Activated naive CD4-positive, alpha-beta T cell treated with Interleukin-2 at 50 U/mL for 16 hours (primary cell): ENCODE measurements around the gene ESR1.
"Not testable (repeated sequence)": the region's sequence is repeated elsewhere in the genome, so short reads cannot be mapped to it uniquely, and the experiment has no call there.

Experiments
- DNase-seq: peaks from one replicate; pipeline ENCODE4 v3.0.0-alpha.2; 2020

ESR1 gene

DNA sequence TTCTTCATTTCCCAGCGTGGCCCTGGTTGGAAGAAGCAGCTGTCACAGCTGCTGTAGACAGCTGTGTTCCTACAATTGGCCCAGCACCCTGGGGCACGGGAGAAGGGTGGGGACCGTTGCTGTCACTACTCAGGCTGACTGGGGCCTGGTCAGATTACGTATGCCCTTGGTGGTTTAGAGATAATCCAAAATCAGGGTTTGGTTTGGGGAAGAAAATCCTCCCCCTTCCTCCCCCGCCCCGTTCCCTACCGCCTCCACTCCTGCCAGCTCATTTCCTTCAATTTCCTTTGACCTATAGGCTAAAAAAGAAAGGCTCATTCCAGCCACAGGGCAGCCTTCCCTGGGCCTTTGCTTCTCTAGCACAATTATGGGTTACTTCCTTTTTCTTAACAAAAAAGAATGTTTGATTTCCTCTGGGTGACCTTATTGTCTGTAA, 292.7 kb downstream of the ESR1 start:
- no peak for DNase-seq

- DNase-seq = no peak
Observed at GRCh38 chr6:152107973-152108372, 300.5 kb downstream of the ESR1 start.

GRCh38 chr6:152110886-152111820, 303.7 kb downstream of the ESR1 start:
- no peak for DNase-seq

- DNase-seq = no peak
Observed at GRCh38 chr6:152112491-152113261, 305.2 kb downstream of the ESR1 start.

GRCh38 chr6:152117156-152118133, 310.0 kb downstream of the ESR1 start:
- no peak for DNase-seq

GRCh38 chr6:152118224-152118623, 310.7 kb downstream of the ESR1 start:
- DNase-seq = no peak

DNA sequence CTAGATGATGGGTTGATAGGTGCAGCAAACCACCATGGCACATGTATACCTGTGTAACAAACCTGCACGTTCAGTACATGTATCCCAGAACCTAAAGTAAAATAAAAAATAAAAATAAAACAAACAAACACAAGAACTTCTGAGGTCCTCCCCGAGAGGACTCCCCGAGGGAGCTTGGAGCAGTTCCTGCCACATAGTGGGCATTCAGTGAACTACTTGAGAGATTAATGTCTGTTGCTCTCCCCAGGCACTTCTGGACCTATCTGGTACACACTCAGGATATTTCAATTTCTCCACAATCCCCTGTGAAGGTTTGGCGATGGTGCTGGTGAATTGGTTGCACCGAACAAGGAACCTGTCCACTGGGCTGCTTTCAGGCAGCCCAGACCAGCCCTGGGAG, 311.2 kb downstream of the ESR1 start:
- no peak for DNase-seq

DNA sequence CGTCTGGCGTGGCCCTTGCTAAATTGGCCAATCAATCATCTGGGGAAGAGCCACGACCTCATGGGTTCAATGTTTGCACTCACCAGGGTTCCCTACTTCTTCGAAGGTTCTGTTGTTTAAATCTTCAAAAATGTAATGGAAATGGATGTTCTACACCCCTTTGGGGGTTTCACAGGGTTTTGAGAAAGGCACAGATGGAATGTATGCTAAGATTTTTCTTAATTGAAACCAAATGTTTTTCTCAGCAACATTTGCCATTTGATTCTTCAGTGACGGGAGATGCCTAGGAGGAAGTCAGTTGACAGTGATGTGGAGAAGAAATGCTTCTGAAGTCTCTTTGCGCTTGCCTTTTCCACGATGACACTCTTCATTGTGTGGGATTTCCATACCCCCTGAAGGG, 312.3 kb downstream of the ESR1 start:
- DNase-seq = no peak

DNA sequence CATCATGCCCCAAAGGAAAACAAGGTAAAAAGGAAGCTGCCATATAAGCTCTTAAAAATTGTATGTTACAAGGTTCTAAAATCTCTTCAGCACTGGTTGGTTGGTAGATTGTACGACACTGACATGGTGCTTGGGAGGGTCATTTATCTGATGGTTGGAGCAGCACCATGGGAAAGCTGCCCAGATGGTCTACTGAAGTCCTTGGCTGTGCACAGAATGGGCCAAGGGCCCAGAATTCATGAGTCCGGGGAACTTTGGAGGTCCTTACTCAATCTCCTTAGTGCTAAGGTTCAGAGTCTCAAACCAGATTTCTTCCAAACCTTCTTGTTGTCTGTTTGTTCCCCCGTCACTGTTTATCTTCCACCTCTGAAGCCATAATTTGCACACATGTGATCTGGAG, 314.4 kb downstream of the ESR1 start:
- no peak for DNase-seq

DNA sequence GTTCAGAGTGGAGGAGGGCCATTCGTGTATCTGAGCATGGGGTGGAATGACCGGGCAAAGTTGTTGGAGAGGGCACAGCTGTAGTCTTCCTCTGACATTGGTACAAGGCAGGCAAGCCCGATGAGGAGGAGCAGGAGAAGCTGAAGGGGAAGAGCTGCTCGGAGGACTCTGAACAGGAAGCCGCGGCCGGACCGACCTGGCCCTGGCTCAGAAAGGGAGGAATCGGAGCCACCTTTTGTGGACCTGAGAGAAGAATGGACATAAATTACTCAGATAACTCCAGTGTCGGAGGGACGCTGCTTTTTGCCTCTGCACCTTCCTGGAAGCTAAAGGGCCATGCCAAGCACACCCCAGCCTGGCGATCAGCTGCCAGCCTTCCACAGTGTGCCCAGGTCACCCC, 315.0 kb downstream of the ESR1 start:
- DNase-seq = no peak

DNA sequence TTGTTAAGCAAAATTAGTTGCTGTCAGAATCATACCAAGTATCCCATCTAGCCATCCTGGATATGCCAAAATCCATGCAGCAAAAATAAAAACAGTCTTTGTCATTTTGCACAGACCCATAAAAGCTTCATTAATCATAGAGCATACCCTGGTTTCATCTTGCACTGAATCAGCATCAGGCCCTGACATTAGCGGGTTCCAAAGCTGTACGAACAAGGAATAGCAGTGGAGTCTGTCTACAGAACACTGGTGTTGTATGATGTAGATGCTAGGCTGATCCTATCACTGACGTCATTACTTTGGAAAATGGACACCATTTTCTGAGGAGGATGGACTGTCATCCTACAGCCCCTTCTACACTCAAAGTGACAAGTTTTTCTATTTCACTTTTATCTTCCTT, 315.6 kb downstream of the ESR1 start:
- DNase-seq = no peak

DNA sequence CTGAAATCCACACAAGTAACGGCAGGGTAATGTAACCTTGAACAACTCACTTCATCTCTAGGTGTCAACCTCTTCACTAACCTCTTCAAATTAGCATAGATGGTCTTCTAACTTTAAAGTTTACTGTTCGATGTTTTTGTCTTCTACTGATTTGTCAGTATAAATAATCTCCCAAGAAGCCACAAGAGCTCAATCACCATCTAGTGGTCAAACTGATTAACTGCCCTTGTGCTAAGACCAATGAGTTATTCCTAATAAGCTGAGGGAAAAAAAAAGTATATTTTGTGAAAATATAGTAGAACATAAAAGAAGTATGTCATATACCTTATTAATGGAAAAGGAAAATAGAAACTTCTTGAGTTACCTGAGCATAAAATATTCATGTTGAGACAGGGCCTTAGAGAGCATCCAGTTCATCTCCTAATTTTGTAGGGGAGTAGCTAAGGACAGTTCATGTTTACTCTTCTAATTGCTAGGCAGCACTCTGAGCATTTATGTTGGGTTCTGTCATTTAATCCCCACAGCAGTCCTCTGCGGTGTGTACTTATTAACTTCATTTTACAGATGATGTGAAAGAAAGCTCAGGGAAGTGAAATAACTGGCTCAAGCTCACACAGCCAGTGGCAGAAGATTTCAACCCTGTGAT, 317.1 kb downstream of the ESR1 start:
- DNase-seq = no peak

DNA sequence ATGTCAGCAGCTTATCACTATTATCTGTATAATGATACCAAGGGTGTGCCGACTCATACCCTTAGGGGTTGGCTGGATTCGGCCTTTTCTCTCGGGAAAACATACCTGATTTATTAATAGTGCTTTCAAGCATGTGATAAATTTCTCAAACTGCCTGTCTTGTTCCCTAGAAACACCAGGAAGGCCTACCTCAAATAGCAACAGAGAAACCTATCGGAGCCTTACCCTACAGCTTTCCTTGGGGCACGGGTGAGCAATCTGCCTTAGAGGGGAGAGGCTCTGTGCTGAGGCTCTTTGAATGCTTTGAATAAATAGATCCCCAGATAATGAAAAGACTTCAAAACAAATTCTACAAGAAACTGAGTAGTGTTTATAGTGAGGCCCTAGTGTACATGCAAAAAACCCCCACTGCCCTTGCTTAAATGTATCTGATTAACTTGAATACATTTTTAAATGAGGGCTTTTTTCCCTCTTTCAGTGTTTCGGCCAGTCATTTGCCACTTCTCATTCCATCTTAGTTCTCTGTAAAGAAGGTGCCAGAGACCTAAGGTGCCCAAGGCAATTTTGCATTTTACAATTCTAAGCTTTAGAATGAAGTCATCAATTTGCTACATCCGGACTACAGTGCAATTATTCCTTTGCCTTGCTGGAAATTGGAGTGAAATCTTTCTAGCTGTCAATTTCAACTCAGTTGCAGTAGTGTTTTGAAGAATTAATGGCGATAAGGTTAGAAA, 320.1 kb downstream of the ESR1 start:
- DNase-seq = no peak

- DNase-seq = no peak
Observed at GRCh38 chr6:152129691-152130151, 322.2 kb downstream of the ESR1 start.

GRCh38 chr6:152130441-152130840, 323.0 kb downstream of the ESR1 start:
- no peak for DNase-seq

DNA sequence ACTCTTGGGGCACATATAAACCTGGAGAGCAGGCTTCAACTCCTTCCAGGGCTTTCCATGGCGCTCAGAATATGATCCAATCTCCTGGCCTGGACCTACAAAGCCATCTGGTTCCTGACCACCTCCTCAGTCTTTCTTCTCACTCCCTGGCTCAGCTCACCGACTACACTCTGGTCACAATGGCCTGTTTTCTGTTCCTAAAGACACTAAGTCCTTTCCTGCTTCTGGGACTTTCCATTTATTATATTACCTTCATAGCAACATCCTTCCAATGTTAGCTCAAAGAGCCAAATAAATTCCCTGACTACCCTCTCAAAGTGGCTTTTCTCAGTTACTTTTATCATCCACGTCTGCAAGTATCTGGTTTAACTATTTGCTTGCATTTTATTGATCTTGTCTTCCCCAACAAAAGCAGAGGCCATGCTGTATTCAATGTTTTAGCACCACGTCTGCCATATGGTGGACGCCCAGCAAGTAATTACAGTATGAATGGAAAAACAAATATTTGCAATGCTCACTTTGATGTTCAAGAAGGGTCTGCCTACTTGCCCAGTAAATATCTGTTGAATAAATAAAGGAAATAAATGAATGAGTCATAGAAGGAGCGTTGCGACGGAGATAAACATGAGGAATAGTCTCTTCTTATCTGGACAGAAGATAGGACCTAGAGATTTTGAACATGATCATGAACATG, 328.4 kb downstream of the ESR1 start:
- DNase-seq = no peak

- no peak for DNase-seq
Observed at GRCh38 chr6:152136449-152136825, 329.0 kb downstream of the ESR1 start.

GRCh38 chr6:152138344-152138743, 330.9 kb downstream of the ESR1 start:
- DNase-seq = not testable (repeated sequence)

GRCh38 chr6:152142105-152142504, 334.6 kb downstream of the ESR1 start:
- DNase-seq = no peak

DNA sequence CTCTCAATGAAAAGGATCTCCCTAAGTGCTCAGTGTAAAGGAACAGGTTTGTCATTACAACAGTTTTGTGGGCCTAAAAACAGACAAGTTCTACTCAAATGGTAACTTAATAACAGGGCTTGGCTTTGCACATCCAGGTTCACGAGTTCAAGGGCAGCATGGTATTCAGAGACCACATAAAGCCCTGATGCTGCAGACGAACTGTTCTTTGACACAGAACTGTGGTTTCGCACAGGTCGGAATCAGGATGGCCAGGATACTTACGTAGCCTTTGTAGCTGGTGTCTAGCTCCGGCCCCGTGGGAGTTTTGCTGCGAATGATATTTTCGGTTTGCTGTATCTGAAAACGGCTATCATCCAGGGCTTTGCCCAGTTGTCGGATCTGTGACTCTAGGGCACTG, 335.9 kb downstream of the ESR1 start:
- DNase-seq = no peak

DNA sequence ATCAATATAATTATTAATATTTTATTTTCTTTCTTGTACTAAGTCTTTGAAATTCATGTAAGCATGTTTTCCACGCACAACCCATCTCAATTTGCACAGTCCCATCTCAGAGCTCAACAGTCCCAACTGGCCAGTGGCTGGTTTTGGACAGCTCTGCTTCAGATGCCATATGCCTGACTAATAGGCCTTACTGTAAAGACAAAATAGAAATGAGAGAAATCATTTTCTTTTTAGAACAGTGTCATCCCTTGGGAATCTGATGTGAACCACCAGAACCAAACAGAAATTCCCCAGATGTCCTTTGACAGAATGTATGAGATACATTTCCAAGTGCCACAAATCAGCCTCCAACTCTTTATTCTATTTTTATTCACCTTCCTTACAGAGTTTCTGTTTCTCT, 338.9 kb downstream of the ESR1 start:
- no peak for DNase-seq
